ENCODE results near the gene PLXNA4. TPM values are rescaled to one million over a fixed set of nuclear protein-coding genes. Genes with fewer than 3 reads are reported as not detected.
A peak's percentile ranks its signal among the peaks of the same experiment; 100 is the strongest.

Gene PLXNA4
- total and polyA plus RNA-seq, 11 donors: 1.8 to 22.1 (median 10.5) TPM

DNA sequence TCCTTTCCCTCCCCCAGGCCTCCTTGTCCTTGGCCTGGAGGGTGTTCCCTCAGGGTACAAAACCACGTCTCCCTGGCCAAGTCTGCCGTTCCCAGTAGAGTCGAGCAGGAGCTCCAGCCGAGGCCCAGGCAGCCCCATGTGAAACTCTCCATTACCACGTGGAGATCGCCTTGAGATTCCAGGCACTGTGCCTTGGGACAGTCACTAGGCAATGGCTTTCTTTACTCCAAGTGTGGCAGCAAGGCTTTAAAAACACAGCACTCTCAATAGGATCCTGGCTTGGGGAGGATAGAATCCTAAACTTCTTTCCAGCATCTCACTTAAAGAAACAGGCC lies 57.5 kb downstream of the PLXNA4 start:
- 42 to 74% (median 58%) methylated on average over 6 of the region's 6 CpGs for WGBS, 4 donors
- no peak for ATAC-seq

DNA sequence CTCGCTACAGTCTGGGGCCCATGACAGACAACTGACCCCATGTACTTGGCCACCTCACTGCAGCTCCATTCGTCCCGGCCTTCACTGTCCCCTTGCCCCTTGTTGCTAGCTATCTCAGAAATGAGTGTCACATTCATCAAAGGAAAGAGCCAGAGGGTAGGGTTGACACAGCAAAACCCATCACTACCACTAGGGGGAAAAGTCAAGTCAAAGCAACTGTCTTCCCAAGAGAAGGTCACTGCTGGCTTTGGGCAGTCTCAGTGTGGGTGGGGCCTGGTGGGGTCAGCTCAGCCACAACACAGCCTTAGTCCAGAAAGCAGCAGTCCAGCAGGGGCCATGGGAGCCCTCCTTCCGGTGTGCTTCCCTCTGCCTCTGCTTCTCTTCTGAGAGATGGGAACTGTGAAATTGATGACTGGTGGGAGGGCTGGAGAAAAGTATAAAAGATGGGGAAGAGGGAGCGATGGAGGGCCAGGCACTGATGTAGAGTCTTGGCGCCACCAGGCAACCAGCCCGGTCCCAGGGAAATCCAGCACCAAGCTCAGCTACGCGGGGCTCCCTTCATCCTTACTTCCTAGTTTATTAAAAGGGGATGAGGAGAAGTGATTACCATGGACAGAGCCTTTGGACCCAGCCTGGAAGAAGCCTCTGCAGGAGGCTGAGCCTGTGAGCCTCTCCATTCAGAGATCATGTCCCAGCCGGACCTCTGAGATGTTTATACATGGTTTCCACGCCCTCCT lies 58.0 kb downstream of the PLXNA4 start:
- peaks cover 0 to 32% (median 12%) of the 10 kb centered on the region in 12 donors for H3K4me1 ChIP-seq
- H3K9me3 ChIP-seq: no peaks in the 10 kb centered on the region
- no peak for DNase-seq
- 82 to 86% (median 83%) methylated on average over 11 of the region's 11 CpGs for WGBS, 4 donors
- intact Hi-C loops (cut with DNase I): no loop called here
- ATAC-seq: no peak
- no peak for TF ChIP-seq POLR2A (IDR thresholded peaks at IDR 0.05)
- TF ChIP-seq, protein P1, sequence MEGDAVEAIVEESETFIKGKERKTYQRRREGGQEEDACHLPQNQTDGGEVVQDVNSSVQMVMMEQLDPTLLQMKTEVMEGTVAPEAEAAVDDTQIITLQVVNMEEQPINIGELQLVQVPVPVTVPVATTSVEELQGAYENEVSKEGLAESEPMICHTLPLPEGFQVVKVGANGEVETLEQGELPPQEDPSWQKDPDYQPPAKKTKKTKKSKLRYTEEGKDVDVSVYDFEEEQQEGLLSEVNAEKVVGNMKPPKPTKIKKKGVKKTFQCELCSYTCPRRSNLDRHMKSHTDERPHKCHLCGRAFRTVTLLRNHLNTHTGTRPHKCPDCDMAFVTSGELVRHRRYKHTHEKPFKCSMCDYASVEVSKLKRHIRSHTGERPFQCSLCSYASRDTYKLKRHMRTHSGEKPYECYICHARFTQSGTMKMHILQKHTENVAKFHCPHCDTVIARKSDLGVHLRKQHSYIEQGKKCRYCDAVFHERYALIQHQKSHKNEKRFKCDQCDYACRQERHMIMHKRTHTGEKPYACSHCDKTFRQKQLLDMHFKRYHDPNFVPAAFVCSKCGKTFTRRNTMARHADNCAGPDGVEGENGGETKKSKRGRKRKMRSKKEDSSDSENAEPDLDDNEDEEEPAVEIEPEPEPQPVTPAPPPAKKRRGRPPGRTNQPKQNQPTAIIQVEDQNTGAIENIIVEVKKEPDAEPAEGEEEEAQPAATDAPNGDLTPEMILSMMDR (IDR thresholded peaks at IDR 0.05): peak in 7 of 12 donors; percentile 14 to 39 (median 26)
- H3K36me3 ChIP-seq: no peaks in the 10 kb centered on the region
- no peak overlapping the region for H3K27ac ChIP-seq
- H3K4me3 ChIP-seq: no peak overlapping the region
- H3K27me3 ChIP-seq: no peaks in the 10 kb centered on the region

More for the DNA sequence above, 57.5 kb downstream of the PLXNA4 start:
- Histone ChIP-seq H3K4me1 (peaks cover 0 to 32% (median 12%) of the 10 kb centered on the region in 12 donors), H3K27ac (no peak overlapping the region), H3K4me3 (no peak overlapping the region), H3K9me3 (no peaks in the 10 kb centered on the region), H3K36me3 (no peaks in the 10 kb centered on the region), H3K27me3 (no peaks in the 10 kb centered on the region)
- no peak for DNase-seq
- no peak for TF ChIP-seq POLR2A (IDR thresholded peaks at IDR 0.05)
- TF ChIP-seq, protein P1 (IDR thresholded peaks at IDR 0.05): no peak
- intact Hi-C loops (cut with DNase I): no loop called here

DNA sequence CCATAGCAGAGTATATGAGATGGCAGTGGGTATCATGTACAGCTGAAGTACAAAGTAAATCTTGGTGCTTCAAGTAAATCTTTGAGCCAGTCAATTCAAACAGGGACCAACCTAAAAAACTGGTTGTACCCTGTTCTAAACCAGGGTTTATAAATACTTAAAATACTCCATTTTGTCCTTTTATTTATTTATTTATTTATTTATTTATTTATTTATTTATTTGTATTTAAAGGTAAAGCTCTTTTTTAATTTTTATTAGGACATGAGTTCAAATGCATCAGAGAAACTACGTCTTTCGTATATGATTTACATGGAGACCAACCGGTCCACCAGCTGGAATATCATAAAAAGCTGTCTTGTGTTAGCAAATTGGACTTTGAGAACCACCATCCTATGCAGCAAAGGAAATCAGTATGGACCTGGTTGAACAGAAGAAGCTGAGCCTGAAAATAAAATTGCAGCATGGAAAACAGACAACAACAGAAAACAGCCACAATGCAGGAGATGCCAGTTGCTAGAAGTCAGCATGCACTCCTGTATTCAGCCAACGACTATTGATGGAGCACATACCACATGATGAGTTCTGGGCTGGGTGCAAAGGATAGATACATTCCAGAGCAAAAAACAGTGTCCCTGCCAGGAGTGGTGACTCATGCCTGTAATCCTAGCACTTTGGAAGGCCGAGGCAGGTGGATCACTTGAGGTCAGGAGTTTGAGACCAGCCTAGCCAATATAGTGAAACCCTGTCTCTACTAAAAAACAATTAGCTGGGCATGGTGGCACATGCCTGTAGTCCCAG lies 60.0 kb downstream of the PLXNA4 start:
- ATAC-seq: peak; percentile 73 to 93 (median 86)

More for the DNA sequence above, 60.0 kb downstream of the PLXNA4 start:
- WGBS, 4 donors: 70 to 75% (median 74%) methylated on average over 5 of the region's 5 CpGs
- H3K4me1 ChIP-seq: peaks cover 0 to 32% (median 12%) of the 10 kb centered on the region in 12 donors
- TF ChIP-seq, protein P1 (IDR thresholded peaks at IDR 0.05): no peak
- TF ChIP-seq POLR2A (IDR thresholded peaks at IDR 0.05): no peak
- H3K9me3 ChIP-seq: no peaks in the 10 kb centered on the region
- peak in 3 of 5 donors; percentile 43 to 55 (median 46) for DNase-seq
- peak overlapping the region in 3 of 12 donors; percentile 1 to 27 (median 25) for H3K27ac ChIP-seq
- intact Hi-C loops (cut with DNase I): no loop called here
- H3K36me3 ChIP-seq: no peaks in the 10 kb centered on the region
- H3K27me3 ChIP-seq: no peaks in the 10 kb centered on the region
- H3K4me3 ChIP-seq: no peak overlapping the region
